ENCODE measurements around the gene PPP1R16B.

GRCh38 chr20:38842026-38842425, 36.5 kb downstream of the PPP1R16B start:
- TF ChIP-seq REST (IDR thresholded peaks at IDR 0.05) (no peak), CEBPB (IDR thresholded peaks at IDR 0.05) (no peak), USF2 (IDR thresholded peaks at IDR 0.05) (no peak), CTCF (IDR thresholded peaks at IDR 0.05) (no peak)

All from A549 (cell line).